Breast epithelium (tissue), 3 donors: ENCODE measurements around the gene CCDC86.

ENCODE experiments used
- CTCF ChIP-seq, 3 donors: fragments of 450-650 bp; IDR thresholded peaks; one replicate each; pipeline ENCODE4 v1.5.1; 2016 to 2017; ENCODE audit warnings: antibody characterized with exemption in 3 of 3, mild to moderate bottlenecking in 3 of 3, moderate library complexity in 3 of 3
- POLR2A ChIP-seq: fragments of 450-650 bp; IDR thresholded peaks from one replicate; pipeline ENCODE4 v1.6.1; 2016; ENCODE audit warnings: antibody characterized with exemption, mild to moderate bottlenecking, moderate library complexity
- POLR2AphosphoS5 ChIP-seq, 3 donors: sonication (generic); formaldehyde crosslinking; IDR thresholded peaks; one replicate each; pipeline ENCODE4 v1.6.1; 2017; ENCODE audit warnings: antibody characterized with exemption in 3 of 3

GRCh38 chr11:60844870-60845221 lies 2.9 kb downstream of the CCDC86 start:
- TF ChIP-seq POLR2AphosphoS5 (IDR thresholded peaks at IDR 0.05) (no peak), CTCF (IDR thresholded peaks at IDR 0.05) (no peak), POLR2A (no peak)
